D341Med (cell line): Measurements from ENCODE around the gene CDK5R2.

Experiments used
- DNase-seq: peaks from one replicate; pipeline ENCODE4 v3.0.0; 2012; ENCODE audit warnings: low spot score

The CDK5R2 gene

DNA sequence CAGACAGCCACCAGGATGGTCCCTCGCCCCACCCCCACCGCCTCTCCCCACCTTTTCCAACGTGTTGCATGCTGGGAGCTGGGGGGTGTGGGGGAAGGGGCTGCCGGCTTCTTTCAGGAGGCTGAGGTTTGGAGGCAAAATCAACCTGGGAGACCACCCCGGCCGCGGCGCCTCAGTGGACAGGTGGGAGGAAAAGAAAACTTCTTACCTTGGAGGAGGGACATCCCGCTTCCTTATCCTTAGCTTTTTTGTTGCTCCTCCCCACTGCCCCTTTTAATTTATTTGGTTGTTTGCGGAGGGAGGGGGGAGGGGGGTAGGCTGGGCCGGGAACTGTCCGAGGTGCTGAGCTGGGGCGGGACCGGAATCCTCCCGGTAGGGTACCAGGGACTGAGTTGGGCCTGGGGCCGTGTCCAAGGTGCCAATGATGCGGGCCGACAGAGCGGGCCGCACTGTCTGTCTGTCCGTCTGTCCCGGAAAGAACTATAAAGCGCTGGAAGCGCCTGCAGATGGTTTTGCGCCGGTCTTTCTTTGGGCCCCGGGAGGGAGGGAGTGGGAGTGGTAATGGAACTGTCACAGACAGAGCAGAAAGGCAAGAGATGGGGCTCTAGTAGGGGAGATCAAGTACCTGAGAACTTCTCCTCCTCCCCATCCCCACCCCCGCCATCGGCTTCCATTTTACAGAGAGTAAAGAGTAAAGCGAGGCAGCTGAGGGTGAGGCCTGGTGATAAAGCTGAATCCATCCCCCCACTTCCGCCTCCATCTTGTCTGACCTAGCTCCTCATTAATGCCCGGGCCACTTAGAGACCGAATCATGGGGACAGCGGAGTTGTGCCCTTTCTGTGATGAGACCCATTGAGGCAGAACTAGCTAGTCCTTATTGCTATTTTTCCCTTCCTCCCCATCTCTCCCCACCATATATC lies 2.4 kb downstream of the CDK5R2 start:
- DNase-seq = peak; percentile 65

DNA sequence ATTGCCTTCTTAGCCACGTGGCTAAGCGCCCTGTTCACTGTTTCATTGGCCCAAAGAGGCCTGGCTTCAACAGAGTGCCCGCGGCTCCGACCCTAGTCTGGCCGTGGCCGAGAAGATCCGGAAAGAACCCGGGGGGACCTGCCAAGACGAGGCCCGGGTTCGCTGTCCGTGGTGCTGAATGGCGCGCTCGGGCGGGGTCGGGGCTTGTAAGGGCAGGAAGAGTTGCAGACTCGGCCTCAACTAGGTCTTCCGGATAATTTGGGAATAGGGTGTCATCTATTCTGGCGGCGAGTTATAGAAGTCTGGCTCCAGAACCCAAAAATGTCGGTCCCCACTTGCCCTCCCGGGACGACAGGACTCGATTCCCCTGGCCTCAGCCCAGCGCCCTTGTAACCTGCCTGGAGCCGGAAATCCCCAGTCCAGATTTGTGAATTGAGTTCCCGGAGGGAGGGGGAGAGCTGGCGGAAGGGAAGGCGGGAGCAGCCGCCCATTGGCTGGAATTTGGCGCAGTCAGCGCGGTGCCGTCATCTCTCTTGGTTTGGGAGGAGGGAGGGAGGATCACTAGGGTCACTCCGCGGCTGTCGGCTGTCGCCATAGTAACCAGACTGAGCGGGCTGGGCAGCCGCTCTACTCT lies 3.5 kb downstream of the CDK5R2 start:
- peak; percentile 88 for DNase-seq

DNA sequence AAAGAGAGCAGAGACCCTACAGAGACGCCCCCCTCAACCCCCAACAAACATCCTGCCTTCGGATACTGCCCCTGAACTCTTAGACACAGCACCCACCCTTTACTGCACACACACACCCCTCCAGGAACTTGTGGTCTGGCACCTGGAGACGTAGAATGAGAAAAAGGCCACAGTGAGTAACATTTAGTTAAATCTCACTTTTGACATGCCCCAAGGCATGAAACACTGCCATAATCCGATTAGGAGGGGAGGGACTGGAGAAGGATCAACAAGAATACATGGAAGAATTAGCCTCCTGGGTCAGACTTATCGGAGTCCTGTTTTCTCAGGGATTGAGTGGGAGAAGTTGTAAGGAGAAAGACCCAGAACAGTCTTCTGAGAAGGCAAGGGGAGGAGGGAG lies 4.1 kb downstream of the CDK5R2 start:
- DNase-seq = peak; percentile 55

DNA sequence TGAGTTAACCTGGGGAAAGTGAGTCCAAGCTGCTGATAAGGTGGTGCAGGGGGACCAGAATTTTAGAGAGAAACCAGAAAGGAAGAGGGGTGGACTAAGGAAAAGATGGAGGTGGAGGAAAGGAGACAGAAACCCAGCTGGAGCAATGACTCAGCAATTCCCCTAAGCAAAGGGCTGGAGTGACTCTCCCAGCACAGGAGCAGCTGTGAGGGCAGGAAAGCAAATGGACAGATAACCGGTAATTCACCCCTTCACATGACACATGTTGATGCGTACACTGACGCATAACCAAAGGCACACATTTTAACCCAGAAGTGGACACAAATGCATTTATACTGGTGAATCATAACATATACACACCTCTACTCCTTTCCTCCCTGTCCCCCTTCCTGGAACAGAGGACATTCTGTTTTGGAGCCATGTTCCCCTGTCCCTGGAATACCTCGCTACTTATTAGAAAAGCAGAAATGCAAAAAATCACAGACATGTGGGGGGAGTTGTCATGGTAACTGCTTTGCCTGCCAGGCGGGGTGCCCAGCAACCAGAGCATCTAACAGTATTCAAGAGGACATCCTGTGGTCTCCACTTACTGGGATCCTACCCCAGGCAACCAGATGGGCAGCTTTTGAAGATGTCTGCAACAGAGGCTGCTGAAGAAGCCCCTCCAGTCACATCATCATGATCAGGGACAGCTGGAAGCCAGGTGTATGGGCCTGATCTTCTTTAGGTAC lies 4.7 kb downstream of the CDK5R2 start:
- no peak for DNase-seq

DNA sequence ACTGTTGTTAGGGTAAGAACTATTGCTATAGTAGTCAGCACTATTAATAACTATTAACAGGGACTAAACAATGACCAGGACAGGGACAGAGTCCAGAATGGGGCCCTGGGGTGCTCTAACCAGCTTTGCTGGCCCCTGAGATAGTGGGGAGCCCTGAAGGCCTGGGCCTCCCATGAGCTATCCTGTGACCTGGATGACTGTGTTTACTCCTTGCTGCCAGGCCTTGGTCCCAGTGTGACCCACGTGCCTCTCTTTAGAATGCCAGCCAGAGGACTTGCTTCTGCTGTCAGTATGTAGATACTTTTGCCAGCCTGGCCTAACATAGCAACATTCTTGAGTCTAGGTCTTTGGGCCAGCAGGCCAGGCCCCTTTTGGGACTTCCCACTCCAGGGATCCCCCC lies 11.4 kb downstream of the CDK5R2 start:
- no peak for DNase-seq

DNA sequence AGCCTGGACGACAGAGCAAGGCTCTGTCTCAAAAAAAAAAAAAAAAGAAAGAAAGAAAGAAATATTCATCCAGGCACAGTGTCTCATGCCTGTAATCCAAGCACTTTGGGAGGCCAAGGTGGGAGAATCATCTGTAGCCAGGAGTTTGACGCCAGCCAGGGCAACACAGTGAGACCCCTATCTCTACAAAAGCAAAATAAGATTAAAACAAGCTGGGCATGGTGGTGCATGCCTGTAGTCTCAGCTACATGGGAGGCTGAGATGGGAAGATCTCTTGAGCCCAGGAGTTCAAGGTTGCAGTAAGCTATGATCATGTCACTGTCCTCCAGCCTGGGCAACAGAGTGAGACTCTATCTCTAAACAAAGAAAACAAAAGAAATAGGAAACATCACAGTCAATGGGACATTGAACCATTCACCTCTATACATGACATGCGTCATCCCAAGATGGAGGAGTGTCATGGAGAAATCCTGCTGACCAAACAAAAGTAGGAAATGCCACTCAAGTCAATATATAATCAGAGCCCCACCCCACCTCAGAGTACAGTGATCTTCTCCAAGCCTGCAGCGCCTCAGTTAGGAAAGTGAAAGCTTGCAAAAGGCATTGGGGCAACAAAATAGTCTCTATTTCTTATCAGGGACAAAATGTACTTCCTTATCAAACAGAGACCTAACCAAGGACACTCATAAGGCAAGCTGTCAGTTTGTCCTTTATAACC lies 15.8 kb downstream of the CDK5R2 start:
- no peak for DNase-seq

DNA sequence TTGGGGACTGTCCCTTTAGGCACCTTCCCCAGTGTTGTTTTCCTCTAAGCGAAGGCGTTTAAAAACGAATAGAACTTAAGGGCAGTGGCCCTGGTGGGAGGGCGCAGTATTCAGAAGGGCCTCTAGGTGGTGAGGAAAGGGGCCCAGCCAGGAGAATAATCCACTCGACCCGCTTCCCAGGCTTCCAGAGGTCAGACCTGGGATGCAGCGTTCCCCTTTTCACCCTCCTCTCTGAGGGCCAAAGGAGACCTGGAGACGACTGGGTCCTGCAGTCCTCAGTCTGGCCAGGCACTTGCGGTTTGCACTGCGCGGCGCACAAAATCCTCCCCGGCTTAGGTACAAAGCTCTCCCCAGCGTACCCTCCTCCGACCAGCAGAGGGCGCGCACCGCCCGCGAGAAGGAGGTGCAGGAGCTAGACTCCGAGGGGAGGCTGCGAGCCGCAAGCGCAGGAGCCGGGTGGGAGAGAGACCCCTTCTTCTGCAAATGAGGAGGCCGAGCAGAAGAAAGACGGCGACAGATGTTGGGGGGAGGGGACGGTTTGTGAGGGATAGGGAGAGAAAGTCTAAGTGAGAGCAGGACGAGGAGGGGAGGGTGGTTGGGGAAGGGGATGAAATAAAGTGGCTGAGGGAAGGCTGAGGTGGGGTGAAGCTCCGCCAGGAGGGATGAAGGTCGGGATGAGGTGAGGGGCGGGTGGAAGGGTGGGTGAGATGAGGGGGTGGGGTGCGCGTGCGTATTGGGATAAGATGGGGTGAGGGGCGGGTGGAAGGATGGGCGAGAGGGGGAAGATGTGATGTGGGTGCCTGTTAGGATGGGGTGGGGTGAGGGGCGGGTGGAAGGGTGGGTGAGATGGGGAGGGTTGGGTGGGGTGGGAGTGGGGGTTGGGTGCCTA lies 20.6 kb downstream of the CDK5R2 start:
- DNase-seq = peak; percentile 87

DNA sequence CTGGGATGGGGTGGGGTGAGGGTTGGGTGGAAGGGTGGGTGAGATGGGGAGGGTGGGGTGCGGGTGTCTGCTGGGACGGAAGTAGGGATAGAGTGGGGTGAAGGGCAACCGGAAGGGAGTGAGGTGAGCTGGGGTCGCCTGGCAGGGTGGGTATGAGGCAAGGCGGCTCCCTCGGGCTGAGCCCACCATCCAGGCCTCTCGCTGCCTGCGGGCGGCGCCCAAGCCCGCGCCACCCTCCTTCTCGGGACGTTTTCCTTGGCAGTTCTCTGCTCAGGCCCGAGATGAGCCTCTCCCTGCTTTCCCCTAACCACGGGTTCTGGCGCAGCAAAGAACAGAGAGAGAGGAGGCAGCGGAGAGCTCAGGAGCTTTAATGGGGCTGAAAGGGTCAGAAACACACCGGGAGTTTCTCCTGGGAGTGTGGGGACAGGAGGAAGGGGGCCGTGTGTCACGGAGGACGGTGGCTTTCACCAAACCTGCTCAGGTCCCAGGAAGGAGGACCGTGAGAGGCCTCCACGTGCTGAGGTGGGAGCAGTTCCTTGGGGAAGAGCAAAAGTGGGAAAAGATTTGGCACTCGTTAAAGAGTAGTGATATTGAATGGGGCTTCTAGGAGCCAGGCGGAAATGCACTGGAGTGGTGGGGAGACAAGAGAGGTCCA lies 21.4 kb downstream of the CDK5R2 start:
- DNase-seq = peak; percentile 48

DNA sequence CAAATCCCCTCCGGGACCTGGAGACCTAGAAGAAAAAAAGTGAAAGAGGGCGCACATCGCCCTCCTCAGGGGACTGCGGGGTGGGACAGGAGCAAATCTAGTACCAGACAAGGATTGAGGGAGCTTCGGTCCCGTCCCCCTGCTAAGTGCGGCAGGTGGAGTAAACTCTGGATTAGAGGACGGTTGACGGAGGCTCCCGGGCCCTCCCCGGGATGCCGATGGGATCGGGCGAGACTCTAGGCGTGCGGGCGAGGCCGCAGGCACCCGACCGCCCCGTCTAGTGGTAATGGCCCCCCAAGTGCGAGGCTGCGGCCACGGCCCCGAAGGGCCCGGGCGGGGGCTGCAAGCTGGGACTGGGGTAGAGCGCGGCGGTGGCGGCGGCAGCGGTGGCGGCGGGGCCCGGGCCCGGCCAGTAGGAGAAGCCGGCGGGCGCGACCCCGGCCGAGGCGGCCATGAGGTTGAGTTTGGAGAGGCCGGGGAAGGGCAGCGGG lies 22.0 kb downstream of the CDK5R2 start:
- DNase-seq = peak; percentile 68

DNA sequence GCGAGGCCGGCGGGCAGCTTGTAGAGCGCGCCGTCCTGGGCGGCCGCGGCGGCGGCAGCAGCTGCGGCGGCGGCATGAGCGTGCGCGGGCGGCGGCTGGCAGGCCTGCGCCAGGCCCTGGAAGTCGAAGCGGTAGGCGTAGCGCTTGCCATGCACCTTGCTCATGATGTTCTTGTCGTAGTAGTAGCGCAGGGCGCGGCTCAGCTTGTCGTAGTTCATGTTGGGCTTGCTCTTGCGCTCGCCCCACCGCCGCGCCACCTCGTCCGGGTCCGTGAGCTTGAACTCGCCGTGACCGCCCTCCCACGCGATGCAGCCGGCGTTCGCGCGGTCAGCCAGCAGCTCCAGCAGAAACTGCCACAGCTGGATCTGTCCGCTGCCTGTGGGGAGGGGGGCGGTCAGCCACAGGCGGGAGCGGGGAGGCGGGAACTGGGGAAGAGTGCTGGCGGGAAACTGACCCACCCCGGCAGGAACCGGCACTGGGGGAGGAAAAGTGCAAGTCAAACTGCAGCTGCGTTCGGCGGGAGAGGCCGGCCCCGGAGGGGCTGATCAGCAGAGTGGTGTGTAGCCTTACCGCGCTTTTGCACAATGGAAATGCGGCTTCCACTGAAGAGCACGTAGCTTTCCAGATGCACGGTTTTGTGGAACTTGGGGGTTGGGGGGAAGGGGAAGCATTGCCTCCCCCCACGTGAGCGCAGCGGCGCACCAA lies 22.6 kb downstream of the CDK5R2 start:
- peak; percentile 65 for DNase-seq

DNA sequence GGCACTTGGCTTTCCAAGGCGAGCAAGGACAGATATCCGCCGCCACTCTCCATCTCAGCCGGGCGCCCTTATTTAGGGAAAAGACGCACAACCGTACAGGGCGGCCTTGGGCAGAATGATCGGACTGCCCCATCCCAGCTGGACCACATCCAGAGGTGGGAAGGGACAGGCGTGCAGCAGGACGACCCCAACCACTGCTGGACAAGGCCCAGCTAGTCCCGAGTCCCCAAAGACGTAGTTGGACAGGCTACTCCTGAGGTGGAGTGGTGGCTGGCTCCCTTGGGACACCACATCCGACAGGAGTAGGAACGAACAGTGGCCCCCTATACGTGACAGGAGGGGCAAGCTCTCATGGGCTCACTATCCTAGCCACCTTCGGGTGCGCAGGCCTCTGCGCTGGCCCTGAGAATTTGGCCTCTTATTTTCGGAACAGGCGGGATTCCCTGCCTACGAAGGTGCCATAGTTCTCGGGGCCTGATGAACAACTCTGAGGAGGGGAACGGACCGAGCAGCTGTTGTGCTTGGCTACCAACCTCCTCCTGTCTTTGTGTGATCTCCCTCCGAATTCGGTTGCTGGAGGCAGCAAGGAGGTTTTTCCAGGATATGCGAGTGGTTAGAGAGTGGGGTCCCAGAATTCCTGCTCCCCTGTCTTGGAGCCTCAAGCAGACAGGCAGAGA lies 23.3 kb downstream of the CDK5R2 start:
- no peak for DNase-seq

DNA sequence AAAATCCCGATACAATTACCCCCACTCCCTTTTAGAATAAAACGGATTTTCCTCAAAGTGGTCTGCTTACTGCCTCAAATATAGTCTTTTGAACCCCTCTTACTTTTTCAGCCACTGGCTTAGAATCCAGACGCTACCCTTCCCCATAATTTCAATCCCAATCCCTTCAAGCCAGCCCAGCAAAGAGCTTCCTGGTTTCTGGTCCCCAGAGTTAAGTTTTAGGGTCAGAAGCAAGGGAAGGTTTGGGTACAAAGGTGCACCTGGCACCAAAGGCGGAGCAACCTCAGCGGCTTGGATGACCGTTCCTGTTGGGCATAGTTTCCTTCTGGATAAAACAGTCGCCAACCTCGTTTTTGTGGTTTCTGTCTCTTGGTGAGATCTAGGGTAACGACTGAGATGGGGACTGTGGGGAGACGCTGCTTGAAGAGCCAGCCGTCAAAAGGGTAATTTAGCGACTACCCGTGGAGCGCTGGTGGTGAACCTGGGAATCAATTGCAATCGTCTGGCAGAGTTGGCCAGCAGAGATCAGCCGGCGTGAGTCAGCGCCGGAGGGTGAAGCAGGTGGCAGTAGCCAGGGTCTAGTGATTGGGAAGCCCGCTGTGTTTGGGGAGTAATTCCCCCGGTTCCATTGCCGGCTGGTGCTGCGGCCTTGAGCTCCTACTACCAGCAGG lies 23.9 kb downstream of the CDK5R2 start:
- DNase-seq = no peak

DNA sequence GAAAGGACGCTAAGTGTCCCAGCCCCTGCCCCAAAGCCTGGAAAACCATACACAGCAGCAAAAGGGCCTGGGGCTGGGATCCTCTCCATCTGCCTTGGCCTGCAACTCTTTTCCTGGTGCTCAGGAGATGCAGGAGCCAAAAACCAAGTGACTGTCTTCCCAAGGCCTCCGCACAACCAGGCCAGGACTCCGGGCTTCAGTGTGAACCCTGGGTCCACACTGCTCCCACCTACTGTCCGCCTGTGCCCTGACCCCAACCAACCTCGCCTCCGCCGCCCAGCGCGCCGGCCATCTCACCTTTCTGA lies 24.4 kb downstream of the CDK5R2 start:
- no peak for DNase-seq

DNA sequence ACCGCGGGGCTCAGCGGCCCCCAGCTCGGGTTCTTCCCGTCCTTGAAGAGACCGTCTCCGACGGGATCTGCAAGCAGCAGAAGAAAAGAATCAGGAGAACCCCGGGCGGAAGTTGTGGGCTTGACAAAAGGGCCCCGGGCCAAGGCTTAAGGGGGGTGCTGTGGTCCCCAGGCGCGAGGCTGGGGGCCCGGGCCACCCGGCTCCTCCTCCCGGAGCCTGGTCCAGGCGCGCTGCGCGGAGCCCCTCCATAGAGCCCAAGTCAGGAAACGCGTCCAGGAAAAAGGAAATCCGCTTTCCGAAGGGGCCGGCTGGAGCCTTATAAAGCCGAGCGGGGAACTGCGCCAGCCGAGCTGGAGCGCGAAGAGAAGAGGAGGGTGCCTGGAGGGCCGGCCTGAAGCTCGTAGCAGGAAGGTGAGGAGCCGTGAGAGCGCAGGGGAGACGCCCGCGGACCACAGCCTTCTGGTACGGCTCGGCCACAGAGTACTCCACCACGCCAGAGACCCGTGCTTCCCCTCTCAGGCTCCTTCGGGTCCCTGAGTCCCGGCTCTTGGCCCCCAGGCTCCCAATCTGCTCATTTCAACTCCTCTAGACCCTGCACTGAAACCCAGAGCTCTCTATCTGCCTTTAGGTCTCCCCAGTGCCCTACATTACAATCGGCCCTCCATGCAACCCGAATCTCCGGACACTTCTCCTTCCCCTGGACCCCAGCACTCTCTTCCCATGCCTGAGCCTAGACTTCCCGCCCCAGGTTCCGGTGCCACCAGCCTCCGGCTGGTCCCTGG lies 25.0 kb downstream of the CDK5R2 start:
- DNase-seq = peak; percentile 66

DNA sequence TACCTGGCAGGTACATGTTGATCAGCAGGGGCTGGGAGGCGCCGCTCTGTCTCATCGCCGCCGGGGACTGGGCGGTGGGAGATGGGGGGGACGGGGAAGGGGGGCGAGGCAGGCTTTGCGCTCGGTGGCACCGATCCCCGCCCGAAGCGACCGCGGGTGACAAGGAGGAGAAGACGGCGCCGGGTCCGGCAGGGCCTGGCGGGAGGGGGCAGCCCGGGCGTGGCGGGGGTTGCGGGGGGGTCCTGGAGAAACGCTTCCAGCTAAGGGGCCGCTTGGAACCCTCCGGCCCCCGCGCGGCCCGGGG lies 25.5 kb downstream of the CDK5R2 start, which contains the start of gene FEV:
FEV (minus strand) TSS at position 164 of the 304 bp plus-strand sequence; CDS start at position 55, 109 bp downstream.
- peak; percentile 43 for DNase-seq

DNA sequence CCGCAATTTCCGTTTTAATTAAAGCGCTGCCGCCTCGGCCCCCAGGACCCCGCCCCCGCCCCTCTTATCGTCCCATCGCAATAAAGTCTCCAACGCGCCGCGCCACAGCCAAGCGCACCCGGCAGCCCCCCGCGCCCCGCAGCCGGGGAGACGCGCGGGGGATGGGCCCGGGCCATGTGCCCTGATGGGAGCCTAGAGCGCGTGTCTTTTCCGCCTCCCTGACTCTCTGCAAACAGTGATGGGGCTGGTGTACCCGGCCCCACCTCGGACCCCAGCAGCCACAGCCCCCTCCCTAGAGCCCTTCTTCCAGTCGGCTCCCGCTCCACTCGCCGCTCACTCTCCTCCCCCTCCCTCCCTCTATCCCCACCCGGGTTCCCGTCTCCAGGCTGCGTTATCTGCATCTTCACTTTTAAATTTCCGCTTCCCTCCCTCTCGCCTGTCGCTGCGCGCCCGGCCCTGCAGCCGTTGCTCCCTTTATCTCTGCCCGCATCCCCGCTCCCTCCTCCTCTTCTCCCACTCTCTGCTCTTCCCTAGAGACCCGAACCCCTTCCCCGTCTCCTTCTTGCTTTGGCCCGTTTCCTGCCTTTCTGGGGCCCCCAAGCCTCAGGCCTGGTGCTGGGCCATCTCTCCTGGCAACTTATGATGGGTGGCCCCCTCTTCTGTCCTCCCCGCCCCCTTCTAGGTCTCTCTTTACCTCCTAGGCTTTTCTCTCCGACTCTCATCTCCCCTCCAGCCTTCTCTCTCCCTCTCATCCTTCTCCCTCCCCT lies 26.0 kb downstream of the CDK5R2 start:
- DNase-seq = peak; percentile 53

DNA sequence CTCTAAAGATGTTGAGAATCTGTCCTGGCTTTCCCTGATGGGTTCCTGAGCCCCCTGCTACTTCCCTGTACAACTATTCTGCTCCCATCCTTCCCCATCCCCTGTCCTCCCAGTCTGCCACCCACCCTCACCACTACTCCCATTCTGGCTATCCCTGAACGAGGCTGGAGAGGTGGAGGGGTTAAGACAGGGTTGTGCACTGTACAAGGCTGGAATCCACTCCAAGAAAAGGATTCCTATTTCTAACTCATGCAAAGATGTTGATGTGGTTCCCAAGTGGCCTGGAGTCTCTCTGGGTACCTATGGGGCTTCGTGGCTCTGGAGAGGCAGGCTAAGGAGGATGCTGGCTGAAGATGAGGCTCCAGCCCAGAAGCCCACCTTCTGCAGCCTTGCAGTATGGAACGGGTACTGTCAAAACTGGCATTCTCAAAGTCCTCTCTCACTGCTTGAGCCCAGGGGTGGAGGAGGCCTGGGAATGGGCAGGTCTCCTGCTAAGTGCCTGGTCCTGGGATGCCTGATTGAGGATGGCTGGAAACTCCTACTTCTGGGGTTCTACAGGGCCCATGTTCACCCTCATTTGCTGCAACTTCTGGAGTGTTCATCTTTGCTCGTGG lies 26.8 kb downstream of the CDK5R2 start:
- no peak for DNase-seq
